OCI-LY7 (cell line): Measurements from ENCODE around the gene LRTM1.

Source experiments
- CTCF ChIP-seq: fragments of 200-600 bp; sonication (generic); conservative IDR thresholded peaks from 2 replicates; pipeline ENCODE4 v1.5.1; 2014; ENCODE audit warnings: mild to moderate bottlenecking, antibody characterized with exemption, low read length, moderate library complexity, mixed read lengths
- EZH2phosphoT487 ChIP-seq: fragments of 200-600 bp; sonication (generic); IDR thresholded peaks from 2 replicates; pipeline ENCODE4 v1.6.1; 2018; ENCODE audit warnings: low read depth, borderline replicate concordance, mild to moderate bottlenecking, mixed run types, antibody characterized with exemption, low read length, moderate library complexity, mixed read lengths

- TF ChIP-seq CTCF = no peak
- TF ChIP-seq EZH2phosphoT487 = no peak
These were observed 10.7 kb downstream of the LRTM1 start for GRCh38 chr3:54917174-54917573.
